Gastroesophageal sphincter (tissue), 4 donors: Measurements from ENCODE around the gene TMCC1. TPM values are rescaled to one million over a fixed set of nuclear protein-coding genes. Genes with fewer than 3 reads are reported as not detected.

Experiments used
- ATAC-seq: fragments of 150-250 bp; one replicate; pipeline ENCODE4 v1.9.1; 2016; ENCODE audit warnings: mild to moderate bottlenecking, moderate library complexity
- H3K27ac ChIP-seq, 4 donors: fragments of 200-600 bp; sonication (generic) in 3 of 4; 1 replicate in 3 of 4; 2 replicates in 1 of 4; pipeline ENCODE4 v1.5.1; 2016 to 2019
- H3K27me3 ChIP-seq: fragments of 200-600 bp; sonication (generic); one replicate; pipeline ENCODE4 v1.5.1; 2019
- H3K36me3 ChIP-seq, 2 donors: fragments of 200-600 bp; sonication (generic); one replicate each; pipeline ENCODE4 v1.5.1; 2019; ENCODE audit warnings: control low read depth in 1 of 2
- H3K4me1 ChIP-seq, 3 donors: fragments of 200-600 bp; sonication (generic); 1 replicate in 2 of 3; 2 replicates in 1 of 3; pipeline ENCODE4 v1.5.1; 2016 to 2019; ENCODE audit warnings: control low read depth in 2 of 3
- H3K4me3 ChIP-seq, 2 donors: fragments of 200-600 bp; sonication (generic); one replicate each; pipeline ENCODE4 v1.5.1; 2019; ENCODE audit warnings: mild to moderate bottlenecking in 1 of 2, moderate library complexity in 1 of 2
- H3K9me3 ChIP-seq, 3 donors: fragments of 200-600 bp; sonication (generic); one replicate each; pipeline ENCODE4 v1.5.1; 2017 to 2019; ENCODE audit warnings: control low read depth in 2 of 3
- EP300 ChIP-seq: sonication (generic); formaldehyde crosslinking; IDR thresholded peaks from one replicate; pipeline ENCODE4 v1.6.1; 2017; ENCODE audit warnings: antibody characterized with exemption, mild to moderate bottlenecking
- POLR2A ChIP-seq, 2 donors: fragments of 450-650 bp; IDR thresholded peaks; one replicate each; pipeline ENCODE4 v1.6.1; 2017; ENCODE audit warnings: antibody characterized with exemption in 2 of 2, mild to moderate bottlenecking in 2 of 2, moderate library complexity in 1 of 2
- POLR2AphosphoS5 ChIP-seq: sonication (generic); formaldehyde crosslinking; IDR thresholded peaks from one replicate; pipeline ENCODE4 v1.6.1; 2017; ENCODE audit warnings: antibody characterized with exemption
- WGBS, 2 donors: methylation state at CpG; one replicate each; pipeline ENCODE4 v1.1.5; 2018; ENCODE audit warnings: low coverage in 1 of 2; 5-methylcytosine and 5-hydroxymethylcytosine counted together
- total RNA-seq, 4 donors: library from RNA; depleted of rRNA; stranded (reverse); fragments of >200 nt; gene quantifications; one replicate each; pipeline ENCODE4 v1.1.0, GENCODE V29; 2016
- TF ChIP-seq, protein P1 (sequence below), 4 experiments: fragments of 200-600 bp in 2 of 4; fragments of 450-650 bp in 2 of 4; sonication (generic) in 1 of 4; IDR thresholded peaks; one replicate each; pipeline ENCODE4 v1.5.1; 2017 to 2019; ENCODE audit warnings: antibody characterized with exemption in 4 of 4, mild to moderate bottlenecking in 2 of 4, moderate library complexity in 2 of 4

The TMCC1 gene
- total RNA-seq, 4 donors from 2014 or later: 20.3 to 32.7 (median 28.1) TPM

DNA sequence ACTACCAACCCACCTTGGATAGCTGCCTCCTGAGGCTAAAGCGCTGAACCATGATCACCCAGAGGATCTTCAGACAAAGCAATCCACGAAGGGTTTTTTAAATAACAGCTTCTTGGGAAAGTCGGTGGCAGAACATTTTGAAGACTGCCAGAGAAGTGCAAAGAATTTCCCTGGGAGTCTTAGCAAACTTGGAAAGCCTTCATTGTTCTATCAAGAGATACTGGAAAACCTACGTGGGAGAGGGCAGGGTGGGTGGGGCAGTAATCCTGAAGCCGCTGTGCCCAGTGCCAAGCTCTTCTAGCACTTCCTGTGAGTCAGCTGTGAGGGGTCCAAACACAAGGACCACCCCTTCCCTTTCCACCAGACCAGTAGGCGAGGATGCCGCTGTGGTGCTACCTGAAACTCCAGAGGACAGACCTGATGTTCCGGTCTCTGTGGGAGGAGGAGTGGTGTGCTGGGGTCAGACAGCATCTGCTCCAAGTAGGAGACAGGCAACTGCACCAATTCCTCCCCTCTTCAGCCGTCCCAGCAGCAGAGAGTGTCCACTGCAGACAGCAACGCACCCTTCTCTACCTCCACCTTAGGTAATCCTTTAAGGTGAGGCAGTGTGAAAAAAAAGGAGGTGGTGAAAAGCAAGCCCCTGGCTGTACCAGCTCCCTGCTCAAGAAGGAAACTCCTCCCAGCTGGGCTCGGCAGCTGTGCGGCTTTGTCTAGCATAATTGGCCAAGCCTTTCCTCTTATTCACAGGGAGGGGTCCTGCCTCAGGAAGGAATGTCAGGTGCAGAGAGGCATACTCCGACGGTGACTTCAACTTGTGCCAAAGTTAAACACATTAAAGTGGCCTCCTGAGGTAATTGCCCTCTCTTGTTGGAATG lies 99.0 kb downstream of the TMCC1 start:
- H3K27me3 ChIP-seq: no peaks in the 10 kb centered on the region
- ATAC-seq: peak; percentile 55
- no peak for TF ChIP-seq POLR2A (IDR thresholded peaks at IDR 0.05)
- TF ChIP-seq POLR2AphosphoS5: no peak
- TF ChIP-seq, protein P1, sequence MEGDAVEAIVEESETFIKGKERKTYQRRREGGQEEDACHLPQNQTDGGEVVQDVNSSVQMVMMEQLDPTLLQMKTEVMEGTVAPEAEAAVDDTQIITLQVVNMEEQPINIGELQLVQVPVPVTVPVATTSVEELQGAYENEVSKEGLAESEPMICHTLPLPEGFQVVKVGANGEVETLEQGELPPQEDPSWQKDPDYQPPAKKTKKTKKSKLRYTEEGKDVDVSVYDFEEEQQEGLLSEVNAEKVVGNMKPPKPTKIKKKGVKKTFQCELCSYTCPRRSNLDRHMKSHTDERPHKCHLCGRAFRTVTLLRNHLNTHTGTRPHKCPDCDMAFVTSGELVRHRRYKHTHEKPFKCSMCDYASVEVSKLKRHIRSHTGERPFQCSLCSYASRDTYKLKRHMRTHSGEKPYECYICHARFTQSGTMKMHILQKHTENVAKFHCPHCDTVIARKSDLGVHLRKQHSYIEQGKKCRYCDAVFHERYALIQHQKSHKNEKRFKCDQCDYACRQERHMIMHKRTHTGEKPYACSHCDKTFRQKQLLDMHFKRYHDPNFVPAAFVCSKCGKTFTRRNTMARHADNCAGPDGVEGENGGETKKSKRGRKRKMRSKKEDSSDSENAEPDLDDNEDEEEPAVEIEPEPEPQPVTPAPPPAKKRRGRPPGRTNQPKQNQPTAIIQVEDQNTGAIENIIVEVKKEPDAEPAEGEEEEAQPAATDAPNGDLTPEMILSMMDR (IDR thresholded peaks at IDR 0.05): no peak
- no peak for TF ChIP-seq EP300
- peak overlapping the region in 3 of 4 donors; percentile 25 to 30 (median 28) for H3K27ac ChIP-seq
- H3K36me3 ChIP-seq: no peaks in the 10 kb centered on the region
- WGBS, 2 donors: 17 to 35% methylated on average over 5 to 7 of the region's 14 CpGs
- H3K4me1 ChIP-seq: peaks cover 0 to 30% (median 8%) of the 10 kb centered on the region in 3 donors
- no peaks in the 10 kb centered on the region for H3K9me3 ChIP-seq
- no peak overlapping the region for H3K4me3 ChIP-seq

DNA sequence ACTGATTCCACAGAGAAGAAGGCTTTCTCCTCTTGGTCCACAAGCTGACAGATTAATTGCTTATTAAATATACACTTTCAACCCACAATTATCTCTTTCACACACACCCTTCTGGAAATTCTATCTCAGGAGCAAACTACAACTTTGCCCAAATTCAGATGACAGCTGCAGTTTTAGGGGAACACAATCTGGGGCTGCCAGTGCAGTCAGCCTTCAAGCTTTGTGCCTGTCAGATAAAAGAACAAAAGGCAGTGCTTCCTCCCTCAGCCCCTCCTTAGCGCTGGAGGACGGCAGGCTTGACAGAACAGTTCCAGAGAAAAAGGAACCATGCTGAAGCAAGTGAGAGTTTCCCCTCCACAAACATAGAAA lies 99.6 kb downstream of the TMCC1 start:
- H3K36me3 ChIP-seq: no peaks in the 10 kb centered on the region
- peak overlapping the region in 2 of 4 donors; percentile 28 to 30 for H3K27ac ChIP-seq
- no peaks in the 10 kb centered on the region for H3K27me3 ChIP-seq
- H3K9me3 ChIP-seq: no peaks in the 10 kb centered on the region
- WGBS, 2 donors: 0% methylated on average over 1 of the region's 2 CpGs; no CpG with 5 or more reads in 1 of the 2 donors
- TF ChIP-seq POLR2A (IDR thresholded peaks at IDR 0.05) (no peak), EP300 (no peak), POLR2AphosphoS5 (no peak)
- TF ChIP-seq, protein P1 (IDR thresholded peaks at IDR 0.05): no peak
- ATAC-seq: no peak
- H3K4me3 ChIP-seq: no peak overlapping the region
- H3K4me1 ChIP-seq: peaks cover 0 to 24% (median 8%) of the 10 kb centered on the region in 3 donors

DNA sequence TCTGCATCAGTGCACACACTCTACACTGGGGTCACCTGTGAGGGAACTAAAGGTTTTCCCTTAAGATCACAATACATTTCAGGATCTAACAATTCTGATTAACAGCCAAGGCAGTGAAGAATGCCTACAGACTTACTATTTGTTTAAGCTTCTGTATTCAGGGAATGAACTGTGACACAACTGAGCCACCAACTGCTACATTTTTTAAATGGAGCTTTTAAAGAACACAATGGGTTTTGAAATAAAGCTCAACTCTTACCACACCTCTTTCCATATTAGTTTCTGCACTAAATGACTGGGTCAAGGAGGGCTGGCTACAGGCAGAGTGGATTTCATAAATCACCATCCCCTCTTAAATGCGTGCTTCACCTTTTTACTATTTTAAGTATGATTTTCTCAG lies 100.2 kb downstream of the TMCC1 start:
- WGBS, 2 donors: 67 to 94% methylated on average over 1 of the region's 1 CpG
- H3K4me3 ChIP-seq: no peak overlapping the region
- ATAC-seq: no peak
- no peak overlapping the region for H3K27ac ChIP-seq
- no peaks in the 10 kb centered on the region for H3K9me3 ChIP-seq
- no peaks in the 10 kb centered on the region for H3K36me3 ChIP-seq
- H3K4me1 ChIP-seq: peaks cover 0 to 23% (median 8%) of the 10 kb centered on the region in 3 donors
- TF ChIP-seq EP300: no peak
- TF ChIP-seq, protein P1 (IDR thresholded peaks at IDR 0.05): no peak
- no peaks in the 10 kb centered on the region for H3K27me3 ChIP-seq

DNA sequence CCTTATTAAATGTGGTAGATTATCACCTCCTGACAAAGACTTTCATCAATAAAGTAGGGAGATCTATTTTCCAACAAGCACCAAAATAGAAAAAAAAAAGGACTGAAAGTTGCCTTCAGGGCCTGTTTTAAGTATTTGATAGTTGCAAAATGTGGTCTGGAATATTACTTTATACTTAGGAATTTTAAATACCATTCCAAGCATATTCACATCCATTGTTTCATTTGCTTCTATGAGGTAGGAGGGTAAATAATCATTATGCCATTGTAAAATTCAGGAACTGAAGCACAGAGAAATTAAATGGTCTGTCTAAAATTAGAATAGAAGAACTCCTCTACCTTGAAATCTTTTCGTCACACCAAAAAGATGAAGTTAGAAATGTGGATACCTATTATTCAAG lies 110.0 kb downstream of the TMCC1 start:
- H3K27ac ChIP-seq: no peak overlapping the region
- H3K4me3 ChIP-seq: no peak overlapping the region
- no peaks in the 10 kb centered on the region for H3K9me3 ChIP-seq
- 77 to 83% methylated on average over 1 of the region's 1 CpG for WGBS, 2 donors
- no peaks in the 10 kb centered on the region for H3K36me3 ChIP-seq
- peaks cover 0 to 2% (median 0%) of the 10 kb centered on the region in 3 donors for H3K4me1 ChIP-seq
- no peaks in the 10 kb centered on the region for H3K27me3 ChIP-seq
- TF ChIP-seq, protein P1 (IDR thresholded peaks at IDR 0.05): no peak
- TF ChIP-seq EP300 (no peak), POLR2A (IDR thresholded peaks at IDR 0.05) (no peak), POLR2AphosphoS5 (no peak)
- no peak for ATAC-seq

DNA sequence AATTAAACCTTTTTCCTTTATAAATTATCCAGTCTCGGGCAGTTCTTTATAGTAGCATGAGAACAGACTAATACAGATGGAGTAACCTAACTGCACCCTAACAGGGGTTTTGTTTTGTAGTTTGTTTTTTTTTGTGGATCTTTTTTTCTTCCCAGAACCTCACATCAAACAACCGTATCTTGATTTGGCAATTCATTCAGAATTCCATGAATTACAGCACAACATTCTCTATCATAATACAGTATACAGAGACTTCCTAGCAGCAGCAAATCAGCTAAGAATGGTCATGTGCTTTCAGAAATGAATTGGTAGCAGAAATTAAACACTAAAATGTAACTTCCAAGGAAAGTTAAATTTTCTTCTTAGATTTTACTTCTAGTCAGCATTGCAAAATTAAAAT lies 114.6 kb downstream of the TMCC1 start:
- H3K27ac ChIP-seq: no peak overlapping the region
- no peaks in the 10 kb centered on the region for H3K9me3 ChIP-seq
- peaks cover 0 to 16% (median 0%) of the 10 kb centered on the region in 3 donors for H3K4me1 ChIP-seq
- no peak overlapping the region for H3K4me3 ChIP-seq
- TF ChIP-seq EP300 (no peak), POLR2AphosphoS5 (no peak), POLR2A (IDR thresholded peaks at IDR 0.05) (no peak)
- TF ChIP-seq, protein P1 (IDR thresholded peaks at IDR 0.05): no peak
- no peak for ATAC-seq
- 64 to 65% methylated on average over 2 of the region's 2 CpGs for WGBS, 2 donors
- H3K27me3 ChIP-seq: no peaks in the 10 kb centered on the region
- no peaks in the 10 kb centered on the region for H3K36me3 ChIP-seq
